A673 (cell line): ENCODE measurements around the gene ATP2A2. TPM values are rescaled to one million over a fixed set of nuclear protein-coding genes. Genes with fewer than 3 reads are reported as not detected.

Source experiments
- BruUV-seq: library from RNA; stranded (reverse); fragments of 400-500 nt; replicated peaks from 2 replicates; lab custom pipeline; 2021; lab: Mats Ljungman, UMichigan
- CTCF ChIA-PET: fragments of 300-600 bp; sonication (Branson Sonifier 250); formaldehyde crosslinking; loops from one replicate; lab custom pipeline; 2022; ENCODE audit warnings: antibody characterized with exemption; lab: Charles Lee
- POLR2A ChIA-PET: fragments of 300-600 bp; sonication (Branson Sonifier 250); formaldehyde crosslinking; loops from one replicate; lab custom pipeline; 2022; ENCODE audit warnings: antibody characterized with exemption; ENCODE audit not compliant: low non-redundant PET; lab: Charles Lee
- DNase-seq: peaks from one replicate; pipeline ENCODE4 v3.0.0-alpha.2; 2015; ENCODE audit warnings: low spot score
- H3K27ac ChIP-seq: fragments of 200-600 bp; sonication (generic); 2 replicates; pipeline ENCODE4 v1.5.1; 2016; ENCODE audit warnings: mixed run types, low read depth, mild to moderate bottlenecking, mixed read lengths, antibody characterized with exemption, low read length; ENCODE audit not compliant: poor library complexity, severe bottlenecking
- H3K27me3 ChIP-seq: fragments of 200-600 bp; sonication (generic); replicated peaks from 2 replicates; pipeline ENCODE4 v1.6.1; 2017; ENCODE audit warnings: mixed run types, low read depth, mild to moderate bottlenecking, mixed read lengths, antibody characterized with exemption, low read length; ENCODE audit not compliant: insufficient read depth, poor library complexity
- H3K36me3 ChIP-seq: fragments of 200-600 bp; sonication (generic); 2 replicates; pipeline ENCODE4 v1.6.1; 2016; ENCODE audit warnings: mixed run types, mild to moderate bottlenecking, mixed read lengths, antibody characterized with exemption, low read length; ENCODE audit not compliant: insufficient read depth, poor library complexity, severe bottlenecking
- H3K4me1 ChIP-seq: fragments of 200-600 bp; sonication (generic); 2 replicates; pipeline ENCODE4 v1.6.1; 2017; ENCODE audit warnings: mixed run types, mild to moderate bottlenecking, mixed read lengths, antibody characterized with exemption, low read length; ENCODE audit not compliant: insufficient read depth, poor library complexity, severe bottlenecking
- H3K4me3 ChIP-seq: fragments of 200-600 bp; sonication (generic); 2 replicates; pipeline ENCODE4 v1.5.1; 2016; ENCODE audit warnings: low read depth, mixed run types, mild to moderate bottlenecking, mixed read lengths, low read length; ENCODE audit not compliant: poor library complexity, severe bottlenecking
- H3K9me3 ChIP-seq: fragments of 200-600 bp; sonication (generic); 2 replicates; pipeline ENCODE4 v1.6.1; 2016; ENCODE audit warnings: mixed run types, low read depth, mild to moderate bottlenecking, mixed read lengths, antibody characterized with exemption, low read length; ENCODE audit not compliant: poor library complexity, severe bottlenecking
- CTCF ChIP-seq: fragments of 300-800, 200-600 bp; sonication (generic); conservative IDR thresholded peaks from 2 replicates; pipeline ENCODE4 v1.5.1; 2017; ENCODE audit warnings: low read depth, mild to moderate bottlenecking, antibody characterized with exemption, low read length, moderate library complexity, mixed read lengths
- EZH2 ChIP-seq: fragments of 200-600 bp; sonication (generic); IDR thresholded peaks from 2 replicates; pipeline ENCODE4 v1.6.1; 2017; ENCODE audit warnings: borderline replicate concordance, low read depth, mild to moderate bottlenecking, mixed read lengths, antibody characterized with exemption, low read length; ENCODE audit not compliant: poor library complexity, severe bottlenecking
- intact Hi-C: fragments of 100-400 bp; cut with micrococcal nuclease; formaldehyde crosslinking; loops from one replicate; pipeline ENCODE4 v1.10.0; 2022; ENCODE audit not compliant: unreplicated experiment
- total RNA-seq: library from RNA; stranded (reverse); gene quantifications from 2 replicates; pipeline ENCODE4 v1.2.3, GENCODE V29; 2021

Gene ATP2A2
- total RNA-seq, 1 experiment from 2014 or later = 333 TPM

GRCh38 chr12:110366321-110367142 lies 85.5 kb downstream of the ATP2A2 start:
- TF ChIP-seq EZH2 (no peak), CTCF (no peak)
- no peak overlapping the region for H3K4me3 ChIP-seq
- no peak for DNase-seq
- no peak overlapping the region for H3K27ac ChIP-seq
- ChIA-PET POLR2A (no interaction called here), CTCF (no interaction called here)
- H3K36me3 ChIP-seq = peaks cover 9% of the 10 kb centered on the region
- no peaks in the 10 kb centered on the region for H3K27me3 ChIP-seq
- no peaks in the 10 kb centered on the region for H3K9me3 ChIP-seq
- H3K4me1 ChIP-seq = peaks cover 7% of the 10 kb centered on the region
- no TSS peak for BruUV-seq
- intact Hi-C loops = no loop called here

- Histone ChIP-seq H3K27me3 (no peaks in the 10 kb centered on the region), H3K36me3 (peaks cover 17% of the 10 kb centered on the region), H3K4me3 (no peak overlapping the region), H3K27ac (no peak overlapping the region), H3K4me1 (peaks cover 13% of the 10 kb centered on the region), H3K9me3 (no peaks in the 10 kb centered on the region)
- no peak for DNase-seq
- BruUV-seq = no TSS peak
- ChIA-PET CTCF (no interaction called here), POLR2A (interaction anchor here (0.6 kb wide), 1 partner anchor 64 kb away, joined by 5 read pairs; no protein-coding TSS in a partner anchor)
- TF ChIP-seq CTCF = no peak
- no peak for TF ChIP-seq EZH2
- intact Hi-C loops = no loop called here
These were observed 86.3 kb downstream of the ATP2A2 start for GRCh38 chr12:110367181-110367864.

- TF ChIP-seq CTCF (no peak), EZH2 (no peak)
- BruUV-seq = no TSS peak
- Histone ChIP-seq H3K9me3 (no peaks in the 10 kb centered on the region), H3K36me3 (peaks cover 42% of the 10 kb centered on the region), H3K27ac (no peak overlapping the region), H3K4me1 (peaks cover 13% of the 10 kb centered on the region), H3K4me3 (no peak overlapping the region), H3K27me3 (no peaks in the 10 kb centered on the region)
- POLR2A ChIA-PET = no interaction called here
- no peak for DNase-seq
- CTCF ChIA-PET = no interaction called here
- intact Hi-C loops = no loop called here
These were observed 88.9 kb downstream of the ATP2A2 start for GRCh38 chr12:110369992-110370391.
